Neural crest cell (in vitro differentiated cells): ENCODE results near the gene ANKRD31. TPM values are rescaled to one million over a fixed set of nuclear protein-coding genes. Genes with fewer than 3 reads are reported as not detected.

ENCODE experiments used
- DNase-seq: peaks from one replicate; pipeline ENCODE4 v3.0.0; 2021; ENCODE audit warnings: low read depth, mixed read lengths, low spot score
- H3K27ac Mint-ChIP-seq: one replicate; pipeline ENCODE4 v1.8.0; 2021; ENCODE audit warnings: mild to moderate bottlenecking, mixed read lengths; ENCODE audit not compliant: unreplicated experiment
- H3K27me3 Mint-ChIP-seq: 2 replicates; pipeline ENCODE4 v1.8.0; 2021; ENCODE audit warnings: low read depth, mild to moderate bottlenecking, mixed read lengths
- H3K36me3 Mint-ChIP-seq: 2 replicates; pipeline ENCODE4 v1.8.0; 2021; ENCODE audit warnings: low read depth, mild to moderate bottlenecking, mixed read lengths
- H3K4me1 Mint-ChIP-seq: 2 replicates; pipeline ENCODE4 v1.8.0; 2021; ENCODE audit warnings: mixed read lengths
- H3K4me3 Mint-ChIP-seq: one replicate; pipeline ENCODE4 v1.8.0; 2021; ENCODE audit warnings: mild to moderate bottlenecking, mixed read lengths
- H3K9me3 Mint-ChIP-seq: 2 replicates; pipeline ENCODE4 v1.8.0; 2021; ENCODE audit warnings: mixed read lengths
- total RNA-seq: library from RNA; stranded (reverse); gene quantifications from 2 replicates; pipeline ENCODE4 v1.2.1, GENCODE V29; 2021
- TF ChIP-seq, protein P1 (sequence below): fragments of 200-600 bp; sonication (generic); conservative IDR thresholded peaks from 2 replicates; pipeline ENCODE4 v1.5.0; 2021; ENCODE audit warnings: antibody characterized with exemption, mild to moderate bottlenecking

Gene ANKRD31
- total RNA-seq, 1 donor from 2014 or later: 0.51 TPM

- DNase-seq: no peak
- TF ChIP-seq, protein P1, sequence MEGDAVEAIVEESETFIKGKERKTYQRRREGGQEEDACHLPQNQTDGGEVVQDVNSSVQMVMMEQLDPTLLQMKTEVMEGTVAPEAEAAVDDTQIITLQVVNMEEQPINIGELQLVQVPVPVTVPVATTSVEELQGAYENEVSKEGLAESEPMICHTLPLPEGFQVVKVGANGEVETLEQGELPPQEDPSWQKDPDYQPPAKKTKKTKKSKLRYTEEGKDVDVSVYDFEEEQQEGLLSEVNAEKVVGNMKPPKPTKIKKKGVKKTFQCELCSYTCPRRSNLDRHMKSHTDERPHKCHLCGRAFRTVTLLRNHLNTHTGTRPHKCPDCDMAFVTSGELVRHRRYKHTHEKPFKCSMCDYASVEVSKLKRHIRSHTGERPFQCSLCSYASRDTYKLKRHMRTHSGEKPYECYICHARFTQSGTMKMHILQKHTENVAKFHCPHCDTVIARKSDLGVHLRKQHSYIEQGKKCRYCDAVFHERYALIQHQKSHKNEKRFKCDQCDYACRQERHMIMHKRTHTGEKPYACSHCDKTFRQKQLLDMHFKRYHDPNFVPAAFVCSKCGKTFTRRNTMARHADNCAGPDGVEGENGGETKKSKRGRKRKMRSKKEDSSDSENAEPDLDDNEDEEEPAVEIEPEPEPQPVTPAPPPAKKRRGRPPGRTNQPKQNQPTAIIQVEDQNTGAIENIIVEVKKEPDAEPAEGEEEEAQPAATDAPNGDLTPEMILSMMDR: no peak
- H3K4me1 Mint-ChIP-seq: no peaks in the 10 kb centered on the region
- no peak overlapping the region for H3K27ac Mint-ChIP-seq
- H3K27me3 Mint-ChIP-seq: no peaks in the 10 kb centered on the region
- no peaks in the 10 kb centered on the region for H3K36me3 Mint-ChIP-seq
- H3K4me3 Mint-ChIP-seq: no peak overlapping the region
- H3K9me3 Mint-ChIP-seq: no peaks in the 10 kb centered on the region
These were observed 36.7 kb downstream of the ANKRD31 start for GRCh38 chr5:75199946-75200345.

DNA sequence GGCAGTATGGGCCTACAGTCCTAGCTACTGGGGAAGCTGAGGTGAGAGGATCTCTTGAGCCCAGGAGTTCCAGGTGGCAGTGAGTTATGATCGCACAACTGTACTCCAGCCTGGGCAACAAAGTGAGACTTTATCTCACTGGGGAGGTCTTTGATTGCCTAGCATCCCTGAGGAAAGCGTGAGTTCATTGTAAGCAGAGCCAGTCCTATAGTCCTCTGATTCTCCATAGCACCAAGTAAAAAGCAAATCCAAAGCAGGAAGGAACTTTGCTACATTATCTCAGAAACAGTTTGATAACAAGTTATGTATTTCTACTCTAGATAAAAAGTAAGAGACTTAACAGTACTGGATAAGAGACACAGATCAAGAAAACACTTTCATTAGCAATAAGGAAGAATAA, 37.6 kb downstream of the ANKRD31 start:
- Mint-ChIP-seq H3K36me3 (no peaks in the 10 kb centered on the region), H3K9me3 (no peaks in the 10 kb centered on the region), H3K4me1 (no peaks in the 10 kb centered on the region), H3K4me3 (no peak overlapping the region), H3K27ac (no peak overlapping the region), H3K27me3 (no peaks in the 10 kb centered on the region)
- TF ChIP-seq, protein P1: no peak
- no peak for DNase-seq

DNA sequence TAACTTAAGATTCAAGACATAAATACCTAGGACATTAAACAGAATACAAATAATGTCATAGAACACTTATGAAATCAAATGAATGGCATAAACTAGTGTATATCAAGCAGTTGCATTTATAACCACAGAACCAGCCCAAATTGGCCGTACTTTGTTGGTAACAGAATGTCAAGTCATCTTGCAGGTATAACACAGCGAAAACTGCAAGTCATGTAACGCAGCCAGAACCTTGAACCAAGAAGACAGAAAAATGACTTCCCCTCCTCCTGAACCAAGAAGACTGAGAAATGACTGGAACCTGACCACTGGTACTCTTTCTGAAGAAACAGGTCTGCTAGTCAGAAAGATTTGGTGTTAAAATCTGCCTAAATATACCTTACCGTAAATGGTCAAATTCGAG, 38.9 kb downstream of the ANKRD31 start:
- H3K27ac Mint-ChIP-seq: no peak overlapping the region
- TF ChIP-seq, protein P1: no peak
- H3K9me3 Mint-ChIP-seq: no peaks in the 10 kb centered on the region
- H3K4me3 Mint-ChIP-seq: no peak overlapping the region
- H3K27me3 Mint-ChIP-seq: no peaks in the 10 kb centered on the region
- H3K36me3 Mint-ChIP-seq: no peaks in the 10 kb centered on the region
- DNase-seq: no peak
- no peaks in the 10 kb centered on the region for H3K4me1 Mint-ChIP-seq

DNA sequence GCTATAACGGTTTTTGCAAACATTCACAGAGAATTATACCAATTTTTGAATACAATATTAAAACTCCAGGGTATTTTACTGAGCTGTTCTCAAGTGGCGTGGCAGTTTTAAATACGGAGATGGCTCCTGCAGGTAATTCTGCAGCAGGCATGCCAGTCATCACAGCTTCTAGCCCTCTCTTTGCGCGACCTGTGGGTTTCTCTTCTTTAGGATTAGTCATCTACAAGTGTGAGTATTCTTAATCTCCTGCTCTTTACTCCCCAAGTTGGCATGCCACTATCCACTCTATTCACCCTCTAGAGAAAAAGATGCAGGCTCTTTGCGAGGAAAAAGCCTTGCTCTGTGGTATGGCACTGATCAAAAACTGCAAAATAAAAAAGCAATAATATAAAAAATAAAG, 43.9 kb downstream of the ANKRD31 start:
- DNase-seq: no peak
- TF ChIP-seq, protein P1: no peak
- Mint-ChIP-seq H3K27me3 (no peaks in the 10 kb centered on the region), H3K36me3 (no peaks in the 10 kb centered on the region), H3K4me1 (no peaks in the 10 kb centered on the region), H3K27ac (no peak overlapping the region), H3K9me3 (no peaks in the 10 kb centered on the region), H3K4me3 (no peak overlapping the region)

GRCh38 chr5:75192264-75192663, 44.4 kb downstream of the ANKRD31 start:
- no peak overlapping the region for H3K27ac Mint-ChIP-seq
- no peaks in the 10 kb centered on the region for H3K36me3 Mint-ChIP-seq
- TF ChIP-seq, protein P1: no peak
- no peaks in the 10 kb centered on the region for H3K4me1 Mint-ChIP-seq
- H3K9me3 Mint-ChIP-seq: no peaks in the 10 kb centered on the region
- no peaks in the 10 kb centered on the region for H3K27me3 Mint-ChIP-seq
- H3K4me3 Mint-ChIP-seq: no peak overlapping the region
- no peak for DNase-seq

GRCh38 chr5:75190227-75190626, 46.5 kb downstream of the ANKRD31 start:
- no peak overlapping the region for H3K4me3 Mint-ChIP-seq
- H3K4me1 Mint-ChIP-seq: no peaks in the 10 kb centered on the region
- no peak for DNase-seq
- H3K36me3 Mint-ChIP-seq: no peaks in the 10 kb centered on the region
- H3K27me3 Mint-ChIP-seq: no peaks in the 10 kb centered on the region
- no peak overlapping the region for H3K27ac Mint-ChIP-seq
- H3K9me3 Mint-ChIP-seq: no peaks in the 10 kb centered on the region
- TF ChIP-seq, protein P1: no peak
